Chondrocyte (in vitro differentiated cells): ENCODE data around the gene MAML3. TPM values are rescaled to one million over a fixed set of nuclear protein-coding genes. Genes with fewer than 3 reads are reported as not detected.

Experiments
- DNase-seq: peaks from one replicate; pipeline ENCODE4 v3.0.0; 2021; ENCODE audit warnings: mixed read lengths, low spot score
- H3K27ac Mint-ChIP-seq: one replicate; pipeline ENCODE4 v1.8.0; 2021; ENCODE audit warnings: mild to moderate bottlenecking, moderate library complexity, mixed read lengths; ENCODE audit not compliant: unreplicated experiment
- H3K27me3 Mint-ChIP-seq: 2 replicates; pipeline ENCODE4 v1.8.0; 2021; ENCODE audit warnings: low read depth, mixed read lengths
- H3K36me3 Mint-ChIP-seq: 2 replicates; pipeline ENCODE4 v1.8.0; 2021; ENCODE audit warnings: low read depth, mixed read lengths
- H3K4me1 Mint-ChIP-seq: 2 replicates; pipeline ENCODE4 v1.8.0; 2021; ENCODE audit warnings: low read depth, mild to moderate bottlenecking, mixed read lengths
- H3K4me3 Mint-ChIP-seq: one replicate; pipeline ENCODE4 v1.8.0; 2021; ENCODE audit warnings: mild to moderate bottlenecking, moderate library complexity, mixed read lengths; ENCODE audit not compliant: unreplicated experiment
- H3K9me3 Mint-ChIP-seq: 2 replicates; pipeline ENCODE4 v1.8.0; 2021; ENCODE audit warnings: low read depth, mixed read lengths
- CTCF ChIP-seq: fragments of 200-600 bp; sonication (generic); IDR thresholded peaks from 2 replicates; pipeline ENCODE4 v1.5.0; 2021; ENCODE audit warnings: antibody characterized with exemption, mild to moderate bottlenecking, moderate library complexity
- total RNA-seq: library from RNA; stranded (reverse); gene quantifications from 3 replicates; pipeline ENCODE4 v1.2.1, GENCODE V29; 2021

Gene MAML3
- total RNA-seq, 1 donor from 2014 or later: 1.6 TPM

- peak; percentile 20 for TF ChIP-seq CTCF
- Mint-ChIP-seq H3K27ac (no peak overlapping the region), H3K36me3 (no peaks in the 10 kb centered on the region), H3K4me1 (peaks cover 14% of the 10 kb centered on the region), H3K27me3 (no peaks in the 10 kb centered on the region), H3K9me3 (peaks cover 7% of the 10 kb centered on the region), H3K4me3 (no peak overlapping the region)
- no peak for DNase-seq
These were observed 277.5 kb downstream of the MAML3 start for GRCh38 chr4:139876337-139876941.

GRCh38 chr4:139875411-139875825 lies 278.6 kb downstream of the MAML3 start:
- Mint-ChIP-seq H3K9me3 (peaks cover 7% of the 10 kb centered on the region), H3K27me3 (no peaks in the 10 kb centered on the region), H3K36me3 (no peaks in the 10 kb centered on the region), H3K4me3 (no peak overlapping the region), H3K4me1 (peaks cover 14% of the 10 kb centered on the region), H3K27ac (no peak overlapping the region)
- no peak for DNase-seq
- TF ChIP-seq CTCF: no peak

GRCh38 chr4:139873111-139873860 lies 280.7 kb downstream of the MAML3 start:
- Mint-ChIP-seq H3K27ac (no peak overlapping the region), H3K4me1 (peaks cover 14% of the 10 kb centered on the region), H3K9me3 (peaks cover 7% of the 10 kb centered on the region), H3K27me3 (no peaks in the 10 kb centered on the region), H3K36me3 (no peaks in the 10 kb centered on the region), H3K4me3 (no peak overlapping the region)
- no peak for TF ChIP-seq CTCF
- DNase-seq: no peak

- peaks cover 14% of the 10 kb centered on the region for H3K4me1 Mint-ChIP-seq
- peak overlapping the region; percentile 74 for H3K27ac Mint-ChIP-seq
- H3K9me3 Mint-ChIP-seq: peaks cover 7% of the 10 kb centered on the region
- no peak overlapping the region for H3K4me3 Mint-ChIP-seq
- no peaks in the 10 kb centered on the region for H3K27me3 Mint-ChIP-seq
- TF ChIP-seq CTCF: no peak
- no peak for DNase-seq
- no peaks in the 10 kb centered on the region for H3K36me3 Mint-ChIP-seq
These were observed 281.7 kb downstream of the MAML3 start for GRCh38 chr4:139872274-139872673.

- TF ChIP-seq CTCF: no peak
- Mint-ChIP-seq H3K9me3 (peaks cover 7% of the 10 kb centered on the region), H3K4me1 (peaks cover 6% of the 10 kb centered on the region), H3K27ac (no peak overlapping the region), H3K36me3 (no peaks in the 10 kb centered on the region), H3K4me3 (no peak overlapping the region), H3K27me3 (no peaks in the 10 kb centered on the region)
- DNase-seq: no peak
These were observed 284.2 kb downstream of the MAML3 start for GRCh38 chr4:139869810-139870209.
